Prostate gland (tissue), 2 donors: ENCODE results near the gene ITGAL. TPM values are rescaled to one million over a fixed set of nuclear protein-coding genes. Genes with fewer than 3 reads are reported as not detected.
"Not testable (repeated sequence)": the region's sequence is repeated elsewhere in the genome, so short reads cannot be mapped to it uniquely, and the experiment has no call there.

ENCODE experiments used
- DNase-seq: peaks from one replicate; pipeline ENCODE4 v3.0.0-alpha.2; 2019; ENCODE audit warnings: low spot score
- H3K27ac ChIP-seq, 2 donors: fragments of 200-600 bp; sonication (generic); 2 replicates each; pipeline ENCODE4 v1.5.1; 2017 to 2019
- H3K27me3 ChIP-seq: fragments of 200-600 bp; sonication (generic); replicated peaks from 2 replicates; pipeline ENCODE4 v1.5.1; 2019; ENCODE audit not compliant: insufficient read depth
- H3K36me3 ChIP-seq, 2 donors: fragments of 200-600 bp; sonication (generic); 1 replicate in 1 of 2; 2 replicates in 1 of 2; pipeline versions ENCODE4 v1.5.1 to v1.8.1; 2017 to 2019
- H3K4me1 ChIP-seq: fragments of 200-600 bp; sonication (generic); replicated peaks from 2 replicates; pipeline ENCODE4 v1.5.1; 2019
- H3K4me3 ChIP-seq, 2 donors: fragments of 200-600 bp; sonication (generic); 2 replicates each; pipeline ENCODE4 v1.5.1; 2017 to 2019
- H3K9me3 ChIP-seq: fragments of 200-600 bp; sonication (generic); 2 replicates; pipeline ENCODE4 v1.5.1; 2017
- POLR2A ChIP-seq: fragments of 450-650 bp; IDR thresholded peaks from one replicate; pipeline ENCODE4 v1.6.1; 2016; ENCODE audit warnings: antibody characterized with exemption, mild to moderate bottlenecking
- POLR2AphosphoS5 ChIP-seq: sonication (generic); formaldehyde crosslinking; IDR thresholded peaks from one replicate; pipeline ENCODE4 v1.6.1; 2017; ENCODE audit warnings: antibody characterized with exemption
- WGBS: methylation state at CpG from one replicate; pipeline ENCODE4 v1.1.5; 2018; 5-methylcytosine and 5-hydroxymethylcytosine counted together
- intact Hi-C: fragments of 100-400 bp; cut with DNase I; formaldehyde crosslinking; loops from one replicate; pipeline ENCODE4 v1.14.2; 2022
- total RNA-seq, 2 donors: library from RNA; depleted of rRNA; stranded (reverse); fragments of >200 nt; gene quantifications; one replicate each; pipeline ENCODE4 v1.1.0, GENCODE V29; 2016
- TF ChIP-seq, protein P1 (sequence below), 4 experiments: fragments of 200-600 bp in 2 of 4; fragments of 450-650 bp in 2 of 4; sonication (generic) in 2 of 4; IDR thresholded peaks; 1 replicate in 3 of 4; 2 replicates in 1 of 4; pipeline ENCODE4 v1.5.1; 2016 to 2019; ENCODE audit warnings: antibody characterized with exemption in 4 of 4, mild to moderate bottlenecking in 2 of 4, moderate library complexity in 2 of 4

The ITGAL gene
- total RNA-seq, 2 donors from 2014 or later, result 2.5 to 12.7 TPM

DNA sequence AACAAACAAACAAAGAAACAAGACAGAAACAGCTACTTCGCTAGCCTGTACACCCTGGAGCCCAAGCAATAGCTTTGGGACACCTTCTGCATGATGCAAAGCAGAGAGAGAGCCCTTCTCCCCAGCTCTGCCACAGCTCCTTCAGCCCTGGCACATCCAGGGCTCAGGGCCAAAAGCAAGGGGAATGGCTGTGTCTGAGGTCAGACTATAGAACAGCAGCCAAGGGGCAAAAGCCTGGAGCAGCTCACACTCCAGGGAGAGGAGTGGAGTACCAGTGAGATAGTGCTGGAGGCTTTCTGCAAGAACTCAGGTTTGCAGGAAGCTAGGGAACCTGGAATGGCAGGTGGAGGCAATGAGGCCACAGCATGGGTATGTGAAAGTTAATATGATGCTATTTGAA is 15.3 kb upstream of the ITGAL start:
- 94% methylated on average over 1 of the region's 1 CpG for WGBS
- DNase-seq, result no peak
- H3K4me3 ChIP-seq, result no peak overlapping the region

DNA sequence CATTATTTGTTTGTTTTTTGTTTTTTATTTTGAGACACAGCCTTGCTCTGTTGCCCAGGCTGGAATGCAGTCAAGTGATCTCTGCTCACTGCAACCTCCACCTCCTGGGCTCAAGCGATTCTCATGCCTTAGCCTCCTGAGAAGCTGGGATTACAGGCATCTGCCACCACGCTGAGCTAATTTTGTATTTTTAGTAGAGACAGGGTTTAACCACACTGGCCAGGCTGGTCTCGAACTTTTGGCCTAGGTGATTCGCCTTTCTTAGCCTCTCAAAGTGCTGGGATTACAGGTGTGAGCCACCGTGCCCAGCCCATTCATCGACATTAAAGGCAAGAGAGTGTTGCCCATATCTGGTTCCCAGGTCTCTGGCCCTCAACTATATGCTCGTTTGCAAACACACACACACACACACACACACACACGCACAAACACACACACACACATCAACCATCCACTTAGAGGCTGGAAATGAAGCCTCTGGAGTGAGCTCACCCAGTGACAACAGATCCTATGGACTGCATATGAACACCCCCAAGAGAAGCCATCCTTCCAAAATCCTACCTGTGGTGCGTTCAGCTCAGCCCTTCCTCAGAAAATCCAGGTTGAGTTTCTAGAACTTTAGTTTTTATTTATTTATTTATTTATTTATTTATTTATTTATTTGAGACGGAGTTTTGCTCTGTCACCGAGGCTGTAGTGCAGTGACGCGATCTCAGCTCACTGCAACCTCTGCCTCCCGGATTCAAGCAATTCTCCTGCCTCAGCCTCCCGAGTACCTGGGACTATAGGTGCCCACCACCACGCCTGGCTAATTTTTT is 14.6 kb upstream of the ITGAL start:
- no peak for DNase-seq
- Histone ChIP-seq H3K4me1 (no peaks in the 10 kb centered on the region), H3K36me3 (no peaks in the 10 kb centered on the region), H3K9me3 (no peaks in the 10 kb centered on the region), H3K27me3 (no peaks in the 10 kb centered on the region), H3K4me3 (no peak overlapping the region), H3K27ac (no peak overlapping the region)
- no peak for TF ChIP-seq POLR2A
- no peak for TF ChIP-seq POLR2AphosphoS5
- TF ChIP-seq, protein P1, sequence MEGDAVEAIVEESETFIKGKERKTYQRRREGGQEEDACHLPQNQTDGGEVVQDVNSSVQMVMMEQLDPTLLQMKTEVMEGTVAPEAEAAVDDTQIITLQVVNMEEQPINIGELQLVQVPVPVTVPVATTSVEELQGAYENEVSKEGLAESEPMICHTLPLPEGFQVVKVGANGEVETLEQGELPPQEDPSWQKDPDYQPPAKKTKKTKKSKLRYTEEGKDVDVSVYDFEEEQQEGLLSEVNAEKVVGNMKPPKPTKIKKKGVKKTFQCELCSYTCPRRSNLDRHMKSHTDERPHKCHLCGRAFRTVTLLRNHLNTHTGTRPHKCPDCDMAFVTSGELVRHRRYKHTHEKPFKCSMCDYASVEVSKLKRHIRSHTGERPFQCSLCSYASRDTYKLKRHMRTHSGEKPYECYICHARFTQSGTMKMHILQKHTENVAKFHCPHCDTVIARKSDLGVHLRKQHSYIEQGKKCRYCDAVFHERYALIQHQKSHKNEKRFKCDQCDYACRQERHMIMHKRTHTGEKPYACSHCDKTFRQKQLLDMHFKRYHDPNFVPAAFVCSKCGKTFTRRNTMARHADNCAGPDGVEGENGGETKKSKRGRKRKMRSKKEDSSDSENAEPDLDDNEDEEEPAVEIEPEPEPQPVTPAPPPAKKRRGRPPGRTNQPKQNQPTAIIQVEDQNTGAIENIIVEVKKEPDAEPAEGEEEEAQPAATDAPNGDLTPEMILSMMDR (IDR thresholded peaks at IDR 0.05), result no peak
- 92% methylated on average over 16 of the region's 16 CpGs for WGBS
- intact Hi-C loops, result no loop called here

More for the DNA sequence above, 15.3 kb upstream of the ITGAL start:
- Histone ChIP-seq H3K27me3 (no peaks in the 10 kb centered on the region), H3K9me3 (no peaks in the 10 kb centered on the region), H3K36me3 (no peaks in the 10 kb centered on the region), H3K4me1 (no peaks in the 10 kb centered on the region), H3K27ac (no peak overlapping the region)
- intact Hi-C loops, result no loop called here
- no peak for TF ChIP-seq POLR2AphosphoS5
- TF ChIP-seq, protein P1 (IDR thresholded peaks at IDR 0.05), result no peak
- no peak for TF ChIP-seq POLR2A

DNA sequence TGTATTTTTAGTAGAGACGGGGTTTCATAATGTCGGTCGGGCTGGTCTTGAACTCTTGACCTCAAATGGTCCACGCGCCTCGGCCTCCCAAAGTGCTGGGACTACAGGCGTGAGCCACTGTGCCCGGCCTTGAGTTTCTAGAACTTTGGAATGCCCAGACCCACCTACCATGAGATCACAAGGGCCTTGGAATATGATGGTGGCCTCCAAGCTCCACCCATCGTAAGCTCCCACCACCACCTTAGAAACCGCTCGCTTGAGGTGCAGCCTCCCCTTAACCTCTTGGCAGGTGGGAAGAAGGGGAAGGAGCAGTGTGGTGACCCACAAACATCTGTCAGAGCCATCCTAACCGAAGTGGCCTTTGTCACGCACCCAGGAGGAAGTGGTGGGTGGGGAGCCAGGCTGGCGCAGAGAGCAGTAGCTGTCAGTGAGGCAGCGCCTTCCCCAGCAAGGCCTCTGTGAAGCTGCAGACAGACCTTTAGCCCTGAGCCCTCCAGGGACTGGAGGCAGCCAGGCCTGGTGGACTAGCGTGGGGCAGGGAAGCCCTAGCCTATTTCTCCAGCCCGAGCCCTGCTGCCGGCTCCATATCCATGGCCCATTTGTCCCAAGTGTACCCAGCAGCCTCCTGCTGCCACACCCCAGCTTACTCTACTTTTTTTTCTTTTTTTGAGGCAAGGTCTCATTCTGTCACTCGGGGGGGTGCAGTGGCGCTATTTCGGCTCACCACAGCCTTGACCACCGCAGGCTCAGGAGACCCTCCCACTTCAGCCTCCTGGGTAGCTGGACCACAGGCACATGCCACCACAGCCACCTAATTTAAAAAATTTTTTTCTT is 13.8 kb upstream of the ITGAL start:
- Histone ChIP-seq H3K9me3 (no peaks in the 10 kb centered on the region), H3K36me3 (no peaks in the 10 kb centered on the region), H3K4me1 (no peaks in the 10 kb centered on the region), H3K27me3 (no peaks in the 10 kb centered on the region), H3K27ac (no peak overlapping the region), H3K4me3 (no peak overlapping the region)
- WGBS, result 82% methylated on average over 22 of the region's 22 CpGs
- no peak for DNase-seq
- intact Hi-C loops, result no loop called here
- TF ChIP-seq, protein P1 (IDR thresholded peaks at IDR 0.05), result no peak
- no peak for TF ChIP-seq POLR2A
- no peak for TF ChIP-seq POLR2AphosphoS5

DNA sequence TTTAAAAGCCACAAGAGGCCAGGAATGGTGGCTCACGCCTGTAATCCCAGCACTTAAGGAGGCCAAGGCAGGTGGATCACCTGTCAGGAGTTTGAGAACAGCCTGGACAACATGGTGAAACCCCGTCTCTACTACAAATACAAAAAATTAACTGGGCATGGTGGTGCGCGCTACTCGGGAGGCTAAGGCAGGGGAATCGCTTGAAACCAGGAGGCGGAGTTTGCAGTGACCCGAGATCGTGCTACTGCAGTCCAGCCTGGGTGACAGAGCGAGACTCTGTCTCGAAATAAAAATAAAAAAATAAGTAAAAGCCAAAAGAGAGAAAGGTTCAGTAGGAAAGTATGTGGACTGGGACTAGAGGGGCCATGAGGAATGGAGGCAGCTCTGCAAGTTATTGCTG is 13.1 kb upstream of the ITGAL start:
- Histone ChIP-seq H3K27me3 (no peaks in the 10 kb centered on the region), H3K4me3 (no peak overlapping the region), H3K9me3 (no peaks in the 10 kb centered on the region), H3K27ac (no peak overlapping the region), H3K36me3 (no peaks in the 10 kb centered on the region), H3K4me1 (no peaks in the 10 kb centered on the region)
- intact Hi-C loops, result no loop called here
- 81% methylated on average over 11 of the region's 11 CpGs for WGBS
- DNase-seq, result no peak
- TF ChIP-seq POLR2AphosphoS5 (no peak), POLR2A (no peak)
- TF ChIP-seq, protein P1 (IDR thresholded peaks at IDR 0.05), result no peak

DNA sequence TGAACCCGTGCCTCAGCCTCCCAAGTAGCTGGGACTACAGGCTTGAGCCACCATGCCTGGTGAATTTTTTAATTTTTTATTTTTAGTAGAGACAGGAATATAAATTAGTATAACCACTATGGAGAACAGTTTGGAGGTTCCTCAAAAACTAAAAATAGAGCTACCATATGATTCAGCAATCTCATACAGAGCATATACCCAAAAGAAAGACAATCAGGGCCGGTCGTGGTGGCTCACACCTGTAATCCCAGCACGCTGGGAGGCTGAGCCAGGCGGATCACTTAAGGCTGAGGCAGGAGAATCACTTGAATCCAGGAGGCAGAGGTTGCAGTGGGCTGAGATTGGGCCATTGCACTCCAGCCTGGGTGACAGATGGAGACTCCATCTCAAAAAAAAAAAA is 11.1 kb upstream of the ITGAL start:
- H3K27me3 ChIP-seq, H3K4me1 ChIP-seq, intact Hi-C loops, H3K36me3 ChIP-seq, H3K4me3 ChIP-seq, H3K9me3 ChIP-seq, DNase-seq, H3K27ac ChIP-seq: not testable (repeated sequence)
- WGBS, result 95% methylated on average over 5 of the region's 5 CpGs
